IMR-90 (cell line): ENCODE measurements around the gene ARHGAP24. TPM values are rescaled to one million over a fixed set of nuclear protein-coding genes. Genes with fewer than 3 reads are reported as not detected.

Source experiments
- ATAC-seq: fragments of 200-7000 bp; cut with Tn5 transposase; 2 replicates; pipeline ENCODE4 v1.9.1; 2020; ENCODE audit warnings: low read depth, mild to moderate bottlenecking, moderate library complexity
- BruUV-seq: library from RNA; stranded (reverse); fragments of 400-500 nt; replicated peaks from 2 replicates; lab custom pipeline; 2021; lab: Mats Ljungman, UMichigan
- CTCF ChIA-PET: fragments of 300-600 bp; formaldehyde crosslinking; extraction: SDS; loops from one replicate; lab custom pipeline; 2021; ENCODE audit warnings: antibody characterized with exemption; lab: Yijun Ruan, JAX
- POLR2A ChIA-PET: fragments of 300-600 bp; sonication (Branson Sonifier 250); formaldehyde crosslinking; loops from one replicate; lab custom pipeline; 2022; ENCODE audit warnings: antibody characterized with exemption; ENCODE audit not compliant: unreplicated experiment; lab: Charles Lee
- DNase-seq: peaks from one replicate; pipeline ENCODE4 v3.0.0; 2013
- H2AFZ ChIP-seq: replicated peaks from 2 replicates; pipeline ENCODE3; 2013; ENCODE audit warnings: low read length, mild to moderate bottlenecking; ENCODE audit not compliant: poor library complexity
- H2AK5ac ChIP-seq: 2 replicates; pipeline ENCODE4 v1.6.1; 2013; ENCODE audit warnings: low read depth, low read length, inconsistent platforms
- H2AK9ac ChIP-seq: replicated peaks from 2 replicates; pipeline ENCODE3; 2013; ENCODE audit warnings: mild to moderate bottlenecking, low read depth, low read length, moderate library complexity; ENCODE audit not compliant: poor library complexity
- H2BK120ac ChIP-seq: 2 replicates; pipeline ENCODE4 v1.6.1; 2013; ENCODE audit warnings: low read depth, low read length, inconsistent platforms
- H2BK15ac ChIP-seq: 3 replicates; pipeline ENCODE4 v1.6.1; 2013; ENCODE audit warnings: low read depth, low read length, inconsistent platforms
- H2BK20ac ChIP-seq: 2 replicates; pipeline ENCODE4 v1.6.1; 2013; ENCODE audit warnings: low read depth, mild to moderate bottlenecking, inconsistent platforms, low read length, moderate library complexity
- H2BK5ac ChIP-seq: 2 replicates; pipeline ENCODE4 v1.6.1; 2013; ENCODE audit warnings: mild to moderate bottlenecking, low read depth, low read length, inconsistent platforms; ENCODE audit not compliant: poor library complexity, severe bottlenecking
- H3K14ac ChIP-seq: replicated peaks from 2 replicates; pipeline ENCODE4 v1.6.1; 2013; ENCODE audit warnings: low read depth, low read length, inconsistent platforms
- H3K18ac ChIP-seq: 2 replicates; pipeline ENCODE4 v1.6.1; 2013; ENCODE audit warnings: low read depth, low read length, control low read depth
- H3K23ac ChIP-seq: 2 replicates; pipeline ENCODE4 v1.6.1; 2013; ENCODE audit warnings: low read depth, low read length, inconsistent platforms
- H3K27ac ChIP-seq: 2 replicates; pipeline ENCODE4 v1.5.1; 2013; ENCODE audit warnings: mild to moderate bottlenecking, control low read depth, low read length; ENCODE audit not compliant: insufficient read depth
- H3K27me3 ChIP-seq: 2 replicates; pipeline ENCODE4 v1.6.1; 2013; ENCODE audit warnings: low read length; ENCODE audit not compliant: control insufficient read depth, insufficient read depth
- H3K36me3 ChIP-seq: 2 replicates; pipeline ENCODE4 v1.6.1; 2013; ENCODE audit warnings: low read length, mixed read lengths; ENCODE audit not compliant: control insufficient read depth, insufficient read depth
- H3K4ac ChIP-seq: 2 replicates; pipeline ENCODE4 v1.6.1; 2013; ENCODE audit warnings: low read depth, low read length, inconsistent platforms
- H3K4me1 ChIP-seq: 2 replicates; pipeline ENCODE4 v1.6.1; 2013; ENCODE audit warnings: low read length, mixed read lengths; ENCODE audit not compliant: control insufficient read depth, insufficient read depth
- H3K4me2 ChIP-seq: 2 replicates; pipeline ENCODE4 v1.6.1; 2013; ENCODE audit warnings: low read depth, mild to moderate bottlenecking, control low read depth, low read length, moderate library complexity
- H3K4me3 ChIP-seq: 2 replicates; pipeline ENCODE4 v1.5.1; 2013; ENCODE audit warnings: low read depth, mild to moderate bottlenecking, control low read depth, low read length, moderate library complexity; ENCODE audit not compliant: insufficient read depth
- H3K56ac ChIP-seq: 2 replicates; pipeline ENCODE4 v1.6.1; 2013; ENCODE audit warnings: low read length, inconsistent platforms; ENCODE audit not compliant: insufficient read depth; ENCODE audit errors: extremely low read depth
- H3K79me1 ChIP-seq, 2 experiments: 2 replicates each; pipeline ENCODE4 v1.6.1; 2013; ENCODE audit warnings: low read length in 2 of 2, inconsistent platforms in 1 of 2, low read depth in 1 of 2
- H3K9ac ChIP-seq: 2 replicates; pipeline ENCODE4 v1.6.1; 2013; ENCODE audit warnings: low read depth, low read length, control low read depth
- H3K9me1 ChIP-seq: 2 replicates; pipeline ENCODE4 v1.6.1; 2013; ENCODE audit warnings: low read length, inconsistent platforms; ENCODE audit not compliant: insufficient read depth
- H3K9me3 ChIP-seq: 2 replicates; pipeline ENCODE4 v1.6.1; 2013; ENCODE audit warnings: low read length; ENCODE audit not compliant: control insufficient read depth, insufficient read depth
- H4K20me1 ChIP-seq: 2 replicates; pipeline ENCODE4 v1.6.1; 2013; ENCODE audit warnings: low read length, inconsistent platforms; ENCODE audit not compliant: insufficient read depth
- H4K5ac ChIP-seq: 2 replicates; pipeline ENCODE4 v1.6.1; 2013; ENCODE audit warnings: mild to moderate bottlenecking, low read depth, low read length, control low read depth
- H4K8ac ChIP-seq, 2 experiments: 2 replicates each; pipeline ENCODE4 v1.6.1; 2013; ENCODE audit warnings: low read depth in 2 of 2, low read length in 2 of 2, control low read depth in 1 of 2, inconsistent platforms in 1 of 2
- H4K91ac ChIP-seq: 2 replicates; pipeline ENCODE4 v1.6.1; 2013; ENCODE audit warnings: low read depth, low read length, inconsistent platforms; ENCODE audit not compliant: insufficient read depth
- CHD1 ChIP-seq: IDR thresholded peaks from 2 replicates; pipeline ENCODE4 v1.6.1; 2012; ENCODE audit warnings: low read depth, low read length, improper control_type of control experiment
- POLR2A ChIP-seq: IDR thresholded peaks from 2 replicates; pipeline ENCODE4 v1.6.1; 2012; ENCODE audit warnings: mild to moderate bottlenecking, low read depth, low read length
- WGBS, 2 experiments: methylation state at CpG; one replicate each; pipeline versions ENCODE4 v1.1.5 to v1.1.7; 2013; ENCODE audit warnings: missing lambda C conversion rate in 2 of 2; ENCODE audit not compliant: insufficient read length in 1 of 2; ENCODE audit errors: extremely low coverage in 2 of 2; 5-methylcytosine and 5-hydroxymethylcytosine counted together
- dilution Hi-C: fragments of 300-500 bp; cut with HindIII; formaldehyde crosslinking; loops from one replicate; pipeline ENCODE4 v1.14.3; 2018; ENCODE audit warnings: low sequenced_read_pairs; ENCODE audit not compliant: unreplicated experiment
- in situ Hi-C: fragments of 300-500 bp; cut with MboI; formaldehyde crosslinking; loops from 3 replicates; pipeline ENCODE4 v1.14.3; 2019; ENCODE audit warnings: low sequenced_read_pairs, inconsistent platforms, mixed read lengths
- intact Hi-C: fragments of 100-400 bp; cut with micrococcal nuclease; formaldehyde crosslinking; loops from 2 replicates; pipeline ENCODE4 v1.10.0; 2022
- polyA plus RNA-seq, 3 experiments: library from polyadenylated mRNA; depleted of rRNA; stranded (reverse); fragments of >200 nt; gene quantifications; 2 replicates each; pipeline ENCODE4 v1.2.3, GENCODE V29; 2012; ENCODE audit warnings: low replicate concordance in 1 of 3
- total RNA-seq: library from RNA; depleted of rRNA; stranded (reverse); fragments of >200 nt; gene quantifications from 2 replicates; pipeline ENCODE4 v1.2.3, GENCODE V29; 2012

The ARHGAP24 gene
- total and polyA plus RNA-seq, 2 of the 4 experiments (the other 2 are of a cell fraction): 11.9 to 24.0 TPM

DNA sequence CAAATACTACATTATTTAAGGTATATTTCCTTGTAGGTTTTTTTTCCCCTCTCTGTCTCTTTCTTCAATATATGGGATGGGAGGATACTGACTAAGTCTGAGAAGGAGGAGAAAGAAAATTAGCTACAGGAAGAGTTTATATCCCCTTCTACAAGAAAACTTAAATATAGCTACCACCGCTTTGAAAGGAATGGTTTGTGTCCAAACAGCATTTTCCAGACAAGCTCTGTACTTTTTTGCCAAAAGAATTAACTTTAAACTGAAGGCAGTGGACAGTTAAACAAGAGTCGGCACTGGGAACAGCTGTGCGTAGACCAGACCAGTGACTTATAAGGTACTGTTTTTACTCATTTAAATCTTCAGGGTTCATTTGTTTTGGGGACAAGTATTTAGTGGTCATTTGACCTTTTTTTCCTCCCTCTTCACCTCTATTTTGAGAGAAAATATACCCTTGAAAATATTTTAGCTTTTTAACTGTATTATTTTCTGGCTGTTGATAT lies 303.7 kb downstream of the ARHGAP24 start:
- ChIA-PET CTCF (interaction anchor here (1.4 to 3.3 kb wide), 3 partner anchors 9 to 18 kb away, joined by 4 to 24 read pairs (median 4); no protein-coding TSS in a partner anchor), POLR2A (no interaction called here)
- peak overlapping the region; percentile 98; the same call in 1 of the 2 replicates for H4K5ac ChIP-seq
- H3K4me2 ChIP-seq: peak overlapping the region; percentile 100
- H3K27ac ChIP-seq: peak overlapping the region; percentile 95
- peak overlapping the region; percentile 96 for H3K56ac ChIP-seq
- H4K91ac ChIP-seq: peak overlapping the region; percentile 70; the same call in 1 of the 2 replicates
- in situ Hi-C loops: no loop called here
- peak overlapping the region; percentile 98 for H2BK5ac ChIP-seq
- H3K4ac ChIP-seq: peak overlapping the region; percentile 78; the same call in 1 of the 2 replicates
- H3K9me3 ChIP-seq: no peaks in the 10 kb centered on the region
- DNase-seq: peak; percentile 38
- H3K36me3 ChIP-seq: no peaks in the 10 kb centered on the region
- no peak overlapping the region for H2AK5ac ChIP-seq
- H2AFZ ChIP-seq: no peak overlapping the region
- 0 out of 2 replicates have a peak overlapping the region, but pooled peaks have one; percentile 55 for H2BK20ac ChIP-seq
- no peaks in the 10 kb centered on the region for H3K27me3 ChIP-seq
- peak overlapping the region; percentile 95 for H3K14ac ChIP-seq
- H3K18ac ChIP-seq: peak overlapping the region; percentile 100
- H3K23ac ChIP-seq: peak overlapping the region; percentile 92; the same call in 1 of the 2 replicates
- peaks cover 3% of the 10 kb centered on the region; the same call in 1 of the 2 replicates for H3K9me1 ChIP-seq
- TSS peak; percentile 68 for BruUV-seq
- WGBS, 2 experiments: 0% methylated on average over 1 of the region's 3 CpGs; no CpG with 5 or more reads in 1 of the 2 experiments
- peak overlapping the region; percentile 97 for H3K9ac ChIP-seq
- H3K4me1 ChIP-seq: peaks cover 9% of the 10 kb centered on the region; the same call in 1 of the 2 replicates
- peak overlapping the region; percentile 85; the same call in 1 of the 3 replicates for H2BK15ac ChIP-seq
- H3K4me3 ChIP-seq: peak overlapping the region; percentile 100
- peak overlapping the region; percentile 88 for H2BK120ac ChIP-seq
- H3K79me1 ChIP-seq: peaks cover 0 to 15% of the 10 kb centered on the region in 2 experiments; a peak in 2 of 4 replicates
- intact Hi-C loops: no loop called here
- TF ChIP-seq POLR2A (peak; percentile 46), CHD1 (no peak)
- H4K8ac ChIP-seq: peak overlapping the region; percentile 47 to 89; a peak in 3 of 4 replicates
- H4K20me1 ChIP-seq: no peaks in the 10 kb centered on the region
- dilution Hi-C loops: no loop called here
- no peak overlapping the region for H2AK9ac ChIP-seq
- peak; percentile 71 for ATAC-seq
